IPS-18a (cell line): Measurements from ENCODE around the gene PGPEP1.

Experiments used
- H3K27ac ChIP-seq: one replicate; pipeline ENCODE4 v1.5.1; 2013; ENCODE audit warnings: low read length
- H3K27me3 ChIP-seq: one replicate; pipeline ENCODE4 v1.6.1; 2013; ENCODE audit warnings: mild to moderate bottlenecking, low read length; ENCODE audit not compliant: control insufficient read depth, insufficient read depth
- H3K36me3 ChIP-seq: one replicate; pipeline ENCODE4 v1.6.1; 2013; ENCODE audit warnings: low read depth, low read length; ENCODE audit not compliant: control insufficient read depth
- H3K4me1 ChIP-seq: one replicate; pipeline ENCODE4 v1.6.1; 2013; ENCODE audit warnings: low read depth, low read length; ENCODE audit not compliant: control insufficient read depth
- H3K4me3 ChIP-seq: one replicate; pipeline ENCODE4 v1.5.1; 2013; ENCODE audit warnings: low read length
- H3K9ac ChIP-seq: one replicate; pipeline ENCODE4 v1.6.1; 2013; ENCODE audit warnings: mild to moderate bottlenecking, low read length, moderate library complexity
- H3K9me3 ChIP-seq: one replicate; pipeline ENCODE4 v1.6.1; 2013; ENCODE audit warnings: low read depth, low read length; ENCODE audit not compliant: control insufficient read depth

The PGPEP1 gene

GRCh38 chr19:18389726-18390064 is 49.3 kb downstream of the PGPEP1 start:
- no peak overlapping the region for H3K4me3 ChIP-seq
- no peak overlapping the region for H3K27ac ChIP-seq
- no peaks in the 10 kb centered on the region for H3K4me1 ChIP-seq
- H3K27me3 ChIP-seq, result peaks cover 32% of the 10 kb centered on the region
- no peaks in the 10 kb centered on the region for H3K9me3 ChIP-seq
- H3K36me3 ChIP-seq, result no peaks in the 10 kb centered on the region
- no peak overlapping the region for H3K9ac ChIP-seq

DNA sequence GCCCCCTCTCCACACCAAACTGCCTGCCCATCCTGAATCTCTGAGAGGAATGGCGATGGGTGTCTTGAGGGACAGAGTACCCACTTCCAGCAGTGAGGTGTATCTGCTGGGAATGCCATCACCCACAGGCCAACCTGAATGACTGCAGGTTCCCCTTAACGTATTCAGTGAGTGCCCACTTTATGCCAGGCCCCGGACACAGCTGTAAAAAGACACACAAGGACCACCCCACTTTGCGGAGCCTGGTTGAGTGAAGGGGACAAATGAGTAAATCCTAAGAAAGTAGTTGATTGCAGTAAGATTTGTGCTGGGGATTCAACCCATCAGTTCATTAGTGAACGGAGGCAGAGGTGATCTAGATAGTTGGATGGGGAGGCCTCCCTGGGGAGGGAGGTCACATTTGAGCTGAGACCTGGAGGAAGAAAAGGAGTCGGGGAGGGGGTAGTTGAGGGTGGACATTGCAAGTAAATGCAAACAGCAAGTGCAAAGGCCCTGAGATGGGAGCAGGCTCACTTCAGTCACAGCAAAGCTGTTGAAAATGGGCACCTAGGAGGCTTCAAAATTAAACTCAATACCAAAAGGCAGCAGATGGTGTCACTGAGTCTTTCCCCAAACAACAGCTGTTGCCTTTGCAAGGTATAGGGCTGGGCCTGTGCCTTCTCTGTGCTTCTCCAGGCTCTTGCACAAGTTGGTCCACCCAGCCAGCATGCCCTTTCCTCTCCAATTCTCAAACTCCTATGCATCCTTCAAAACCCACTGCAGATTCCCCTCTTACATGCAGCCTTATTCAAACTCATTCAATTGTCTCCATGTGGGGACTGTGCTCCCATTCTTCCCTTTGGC is 49.9 kb downstream of the PGPEP1 start:
- Histone ChIP-seq H3K36me3 (no peaks in the 10 kb centered on the region), H3K4me3 (no peak overlapping the region), H3K9me3 (no peaks in the 10 kb centered on the region), H3K27me3 (peaks cover 32% of the 10 kb centered on the region), H3K9ac (no peak overlapping the region), H3K4me1 (no peaks in the 10 kb centered on the region), H3K27ac (no peak overlapping the region)

DNA sequence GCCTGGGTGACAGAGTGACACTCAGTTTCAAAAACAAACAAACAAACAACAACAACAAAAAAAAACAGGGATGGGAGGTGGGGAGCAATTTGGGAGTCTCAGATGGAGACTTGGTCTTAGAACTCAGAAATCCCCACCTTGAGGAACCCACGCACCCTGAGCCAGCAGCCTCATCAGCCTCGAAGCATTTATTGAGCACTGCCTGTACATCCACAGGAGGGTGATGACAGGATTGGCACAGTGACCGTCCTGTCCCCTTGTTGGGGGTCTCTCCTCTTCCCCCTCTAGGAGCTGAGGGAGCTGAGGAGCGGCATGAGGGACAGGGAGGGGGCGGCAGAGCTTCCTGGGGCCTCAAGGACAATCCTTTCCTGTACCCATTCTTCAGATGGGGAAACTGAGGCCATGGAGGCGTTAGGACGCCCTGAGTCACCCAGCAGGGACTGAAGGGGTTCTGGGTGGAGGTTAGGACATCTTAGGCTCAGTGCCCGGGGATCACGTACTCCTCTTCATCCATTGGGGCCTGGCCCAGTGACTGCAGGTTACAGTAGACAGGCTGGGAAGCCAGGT is 51.2 kb downstream of the PGPEP1 start:
- no peak overlapping the region for H3K4me3 ChIP-seq
- no peak overlapping the region for H3K27ac ChIP-seq
- H3K9ac ChIP-seq, result no peak overlapping the region
- H3K27me3 ChIP-seq, result peaks cover 29% of the 10 kb centered on the region
- no peaks in the 10 kb centered on the region for H3K9me3 ChIP-seq
- no peaks in the 10 kb centered on the region for H3K4me1 ChIP-seq
- H3K36me3 ChIP-seq, result no peaks in the 10 kb centered on the region

- H3K36me3 ChIP-seq, result no peaks in the 10 kb centered on the region
- no peak overlapping the region for H3K9ac ChIP-seq
- H3K27ac ChIP-seq, result no peak overlapping the region
- H3K4me3 ChIP-seq, result no peak overlapping the region
- H3K27me3 ChIP-seq, result peaks cover 23% of the 10 kb centered on the region
- peaks cover 4% of the 10 kb centered on the region for H3K4me1 ChIP-seq
- no peaks in the 10 kb centered on the region for H3K9me3 ChIP-seq
Observed at GRCh38 chr19:18392417-18392816, 52.0 kb downstream of the PGPEP1 start.

DNA sequence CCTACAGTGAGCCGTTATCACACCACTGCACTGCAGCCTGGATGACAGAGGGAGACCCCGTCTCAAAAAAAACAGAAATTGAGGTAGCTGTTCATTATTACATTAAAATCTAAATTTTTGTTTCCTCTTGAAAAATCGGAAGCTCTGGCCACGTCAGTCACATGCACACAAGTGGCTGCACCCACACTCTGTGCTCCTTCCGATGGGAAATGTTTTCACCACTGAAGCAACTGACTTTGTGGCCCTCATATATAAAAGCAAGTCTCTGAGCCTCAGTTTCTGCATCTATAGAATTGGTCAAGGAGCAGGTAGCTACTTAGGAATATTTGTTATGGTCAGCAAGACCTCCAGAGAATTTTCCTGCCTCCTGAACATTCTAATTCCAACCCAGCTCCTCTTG is 52.5 kb downstream of the PGPEP1 start:
- Histone ChIP-seq H3K27ac (no peak overlapping the region), H3K4me1 (peaks cover 7% of the 10 kb centered on the region), H3K36me3 (no peaks in the 10 kb centered on the region), H3K4me3 (no peak overlapping the region), H3K9me3 (no peaks in the 10 kb centered on the region), H3K27me3 (peaks cover 23% of the 10 kb centered on the region), H3K9ac (no peak overlapping the region)

GRCh38 chr19:18393836-18394235 is 53.4 kb downstream of the PGPEP1 start:
- Histone ChIP-seq H3K27ac (no peak overlapping the region), H3K4me1 (peaks cover 7% of the 10 kb centered on the region), H3K27me3 (peaks cover 18% of the 10 kb centered on the region), H3K9ac (no peak overlapping the region), H3K4me3 (no peak overlapping the region), H3K9me3 (no peaks in the 10 kb centered on the region), H3K36me3 (no peaks in the 10 kb centered on the region)

- Histone ChIP-seq H3K4me3 (peak overlapping the region; percentile 35), H3K9me3 (no peaks in the 10 kb centered on the region), H3K27me3 (peaks cover 8% of the 10 kb centered on the region), H3K4me1 (peaks cover 7% of the 10 kb centered on the region), H3K27ac (no peak overlapping the region), H3K36me3 (no peaks in the 10 kb centered on the region), H3K9ac (no peak overlapping the region)
Observed at GRCh38 chr19:18396471-18397241, 56.3 kb downstream of the PGPEP1 start.

- Histone ChIP-seq H3K36me3 (no peaks in the 10 kb centered on the region), H3K4me1 (peaks cover 7% of the 10 kb centered on the region), H3K27ac (no peak within 1 kb of the TSS), H3K27me3 (peaks cover 8% of the 10 kb centered on the region), H3K9me3 (no peaks in the 10 kb centered on the region), H3K9ac (no peak within 1 kb of the TSS), H3K4me3 (peak within 1 kb of the TSS; percentile 35)
Observed at GRCh38 chr19:18397242-18398202, 57.1 kb downstream of the PGPEP1 start, which contains the start of gene LRRC25. TSS of gene LRRC25 (minus strand) at chr19:18397622. CDS start at chr19:18396963, 659 bp downstream.

GRCh38 chr19:18399008-18399407 is 58.6 kb downstream of the PGPEP1 start:
- Histone ChIP-seq H3K9me3 (no peaks in the 10 kb centered on the region), H3K4me3 (no peak overlapping the region), H3K36me3 (no peaks in the 10 kb centered on the region), H3K9ac (no peak overlapping the region), H3K4me1 (peaks cover 7% of the 10 kb centered on the region), H3K27me3 (peaks cover 8% of the 10 kb centered on the region), H3K27ac (no peak overlapping the region)

DNA sequence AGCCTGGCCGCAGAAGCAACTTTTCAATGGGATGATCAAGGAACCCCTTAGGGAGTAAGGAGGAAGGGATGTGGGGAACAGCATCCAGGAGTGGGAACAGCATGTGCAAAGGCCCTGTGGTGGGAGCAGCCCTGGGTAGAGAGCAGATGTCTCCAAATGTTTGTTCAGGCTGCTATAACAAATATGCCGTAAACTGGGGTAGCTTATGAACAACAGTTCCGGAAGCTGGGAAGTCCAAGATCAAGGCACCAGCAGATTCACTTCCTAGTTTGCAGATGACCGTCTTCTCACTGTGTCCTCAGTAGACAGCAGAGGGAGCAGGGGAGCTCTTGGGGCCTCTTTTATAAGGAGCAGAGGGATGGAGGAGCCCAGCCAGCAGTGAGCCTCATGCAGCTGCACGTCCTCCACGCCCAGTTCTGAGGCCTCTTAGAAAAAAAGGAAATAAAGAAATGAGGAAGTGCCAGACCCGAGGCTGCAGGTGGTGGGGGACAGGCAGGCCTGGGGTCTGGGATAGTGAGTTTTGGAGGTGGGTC is 61.2 kb downstream of the PGPEP1 start:
- Histone ChIP-seq H3K36me3 (no peaks in the 10 kb centered on the region), H3K27me3 (peaks cover 8% of the 10 kb centered on the region), H3K4me1 (peaks cover 7% of the 10 kb centered on the region), H3K4me3 (no peak overlapping the region), H3K9ac (no peak overlapping the region), H3K9me3 (no peaks in the 10 kb centered on the region), H3K27ac (no peak overlapping the region)
